LNCaP clone FGC (cell line): ENCODE data around the gene ACTL10.

Source experiments
- DNase-seq: peaks from one replicate; pipeline ENCODE4 v3.0.0-alpha.2; 2011; ENCODE audit warnings: low read depth
- H3K4me3 ChIP-seq: 2 replicates; pipeline ENCODE4 v1.5.1; 2011; ENCODE audit warnings: mild to moderate bottlenecking, low read depth, low read length, control low read depth
- TF ChIP-seq, protein P1 (sequence below): IDR thresholded peaks from 2 replicates; pipeline ENCODE4 v1.5.1; 2012; ENCODE audit warnings: mild to moderate bottlenecking; ENCODE audit not compliant: control insufficient read depth, insufficient read depth; ENCODE audit errors: extremely low read depth

Gene ACTL10

DNA sequence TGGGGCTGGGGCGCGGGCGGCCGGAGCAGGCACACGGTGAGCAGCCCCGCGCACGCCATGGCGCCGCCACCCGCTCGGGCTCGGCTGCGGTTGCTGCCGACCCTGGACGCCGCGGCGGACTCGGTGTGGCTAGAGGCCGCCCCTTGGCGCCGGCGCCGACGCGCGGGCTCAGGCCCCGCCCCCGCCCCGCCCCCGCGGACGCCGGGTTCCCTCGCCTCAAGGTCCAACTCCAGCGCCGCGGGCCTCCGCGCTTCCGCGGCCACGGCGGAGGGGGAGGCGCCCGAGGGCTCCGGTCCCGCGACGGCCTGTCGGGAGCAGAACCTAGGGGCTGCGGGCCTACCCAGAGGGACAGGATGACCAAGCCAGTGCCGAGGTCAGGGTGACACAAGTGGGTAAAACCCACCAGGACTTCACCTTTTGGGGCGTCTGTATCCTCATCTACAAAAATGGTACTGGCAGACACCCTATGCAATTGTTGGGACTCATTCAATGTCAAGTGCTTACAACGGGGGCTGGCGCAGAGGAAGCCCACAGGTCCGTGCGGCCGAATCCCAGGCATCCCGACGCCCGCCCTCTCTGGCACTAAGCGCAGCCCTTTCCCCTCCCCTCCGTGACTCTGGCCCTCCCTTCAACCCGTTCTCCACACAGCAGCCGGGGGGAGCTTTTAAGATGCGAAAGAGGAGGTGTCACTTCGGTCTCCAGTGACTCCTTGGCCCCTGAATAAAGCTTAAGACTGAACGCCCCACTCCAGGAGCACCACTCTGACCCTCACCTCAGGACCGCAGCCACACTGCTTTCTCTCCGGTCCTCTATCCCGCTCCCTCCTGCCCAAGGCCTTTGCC lies 7.8 kb downstream of the ACTL10 start, which contains the start of gene NECAB3:
Gene NECAB3 (minus strand): TSS at position 135 of the 842 bp plus-strand sequence. CDS start 76 bp downstream, at position 59.
- DNase-seq, result no peak
- TF ChIP-seq, protein P1, sequence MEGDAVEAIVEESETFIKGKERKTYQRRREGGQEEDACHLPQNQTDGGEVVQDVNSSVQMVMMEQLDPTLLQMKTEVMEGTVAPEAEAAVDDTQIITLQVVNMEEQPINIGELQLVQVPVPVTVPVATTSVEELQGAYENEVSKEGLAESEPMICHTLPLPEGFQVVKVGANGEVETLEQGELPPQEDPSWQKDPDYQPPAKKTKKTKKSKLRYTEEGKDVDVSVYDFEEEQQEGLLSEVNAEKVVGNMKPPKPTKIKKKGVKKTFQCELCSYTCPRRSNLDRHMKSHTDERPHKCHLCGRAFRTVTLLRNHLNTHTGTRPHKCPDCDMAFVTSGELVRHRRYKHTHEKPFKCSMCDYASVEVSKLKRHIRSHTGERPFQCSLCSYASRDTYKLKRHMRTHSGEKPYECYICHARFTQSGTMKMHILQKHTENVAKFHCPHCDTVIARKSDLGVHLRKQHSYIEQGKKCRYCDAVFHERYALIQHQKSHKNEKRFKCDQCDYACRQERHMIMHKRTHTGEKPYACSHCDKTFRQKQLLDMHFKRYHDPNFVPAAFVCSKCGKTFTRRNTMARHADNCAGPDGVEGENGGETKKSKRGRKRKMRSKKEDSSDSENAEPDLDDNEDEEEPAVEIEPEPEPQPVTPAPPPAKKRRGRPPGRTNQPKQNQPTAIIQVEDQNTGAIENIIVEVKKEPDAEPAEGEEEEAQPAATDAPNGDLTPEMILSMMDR, result peak; percentile 18; the same call in 1 of the 2 replicates
- peak within 1 kb of the TSS; percentile 62 for H3K4me3 ChIP-seq

DNA sequence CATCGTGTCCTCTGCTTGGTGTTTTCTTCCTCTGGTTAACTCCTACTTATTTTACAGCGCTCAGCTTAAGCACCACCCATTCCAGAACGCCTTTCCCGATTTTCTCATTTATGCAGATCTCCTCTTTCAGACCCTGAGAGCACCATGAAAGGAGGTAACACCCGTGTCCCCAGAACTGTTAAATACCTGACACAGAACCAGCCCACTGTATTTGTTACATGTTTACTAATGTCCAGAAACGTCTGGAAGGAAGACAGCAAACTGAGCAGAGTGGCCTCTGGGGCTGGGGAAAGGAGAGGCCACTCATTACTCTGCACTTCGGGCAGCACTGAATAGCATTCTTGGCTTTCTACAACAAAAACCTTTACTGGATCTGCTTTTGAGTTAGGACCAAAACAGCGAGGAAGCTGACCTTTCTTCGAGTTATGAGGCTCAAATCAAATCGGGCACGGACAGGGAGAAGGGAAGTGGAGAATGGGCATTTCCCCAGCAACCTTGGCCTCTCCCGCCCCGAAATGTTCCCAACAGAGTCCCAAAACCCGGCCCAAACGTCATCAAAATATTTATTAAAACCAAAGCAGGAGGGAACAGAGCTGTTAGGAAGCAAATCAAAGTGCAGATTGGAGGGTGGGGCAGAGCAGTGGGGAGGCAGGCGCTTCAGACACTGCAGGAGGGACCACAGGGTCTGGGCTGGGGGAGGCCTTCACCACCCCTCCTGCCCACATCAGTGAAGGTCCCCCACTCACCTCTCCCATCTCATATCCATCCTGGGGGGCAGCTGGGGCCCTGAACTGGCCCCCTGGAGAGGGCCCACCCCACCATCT lies 8.6 kb downstream of the ACTL10 start:
- TF ChIP-seq, protein P1, result no peak
- H3K4me3 ChIP-seq, result no peak overlapping the region
- DNase-seq, result no peak

DNA sequence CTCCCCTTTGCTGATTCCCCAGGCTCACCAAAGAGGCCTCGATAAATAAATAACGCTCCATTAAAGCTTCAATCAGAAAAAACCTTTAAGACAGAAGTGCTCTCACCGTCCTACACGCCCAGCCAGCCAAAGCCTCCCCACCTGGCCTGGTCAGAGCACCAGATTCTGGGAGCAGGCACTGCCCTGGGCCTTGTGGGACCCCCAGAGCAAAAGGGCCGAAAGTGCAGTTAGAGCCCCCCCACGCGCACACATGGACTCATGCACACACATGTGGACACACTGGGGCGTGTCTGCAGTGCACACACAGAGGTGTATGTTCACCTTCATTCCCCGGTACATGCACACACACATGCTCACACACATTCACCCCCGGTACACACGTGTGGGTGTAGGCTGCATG lies 9.4 kb downstream of the ACTL10 start:
- TF ChIP-seq, protein P1, result no peak
- no peak for DNase-seq

DNA sequence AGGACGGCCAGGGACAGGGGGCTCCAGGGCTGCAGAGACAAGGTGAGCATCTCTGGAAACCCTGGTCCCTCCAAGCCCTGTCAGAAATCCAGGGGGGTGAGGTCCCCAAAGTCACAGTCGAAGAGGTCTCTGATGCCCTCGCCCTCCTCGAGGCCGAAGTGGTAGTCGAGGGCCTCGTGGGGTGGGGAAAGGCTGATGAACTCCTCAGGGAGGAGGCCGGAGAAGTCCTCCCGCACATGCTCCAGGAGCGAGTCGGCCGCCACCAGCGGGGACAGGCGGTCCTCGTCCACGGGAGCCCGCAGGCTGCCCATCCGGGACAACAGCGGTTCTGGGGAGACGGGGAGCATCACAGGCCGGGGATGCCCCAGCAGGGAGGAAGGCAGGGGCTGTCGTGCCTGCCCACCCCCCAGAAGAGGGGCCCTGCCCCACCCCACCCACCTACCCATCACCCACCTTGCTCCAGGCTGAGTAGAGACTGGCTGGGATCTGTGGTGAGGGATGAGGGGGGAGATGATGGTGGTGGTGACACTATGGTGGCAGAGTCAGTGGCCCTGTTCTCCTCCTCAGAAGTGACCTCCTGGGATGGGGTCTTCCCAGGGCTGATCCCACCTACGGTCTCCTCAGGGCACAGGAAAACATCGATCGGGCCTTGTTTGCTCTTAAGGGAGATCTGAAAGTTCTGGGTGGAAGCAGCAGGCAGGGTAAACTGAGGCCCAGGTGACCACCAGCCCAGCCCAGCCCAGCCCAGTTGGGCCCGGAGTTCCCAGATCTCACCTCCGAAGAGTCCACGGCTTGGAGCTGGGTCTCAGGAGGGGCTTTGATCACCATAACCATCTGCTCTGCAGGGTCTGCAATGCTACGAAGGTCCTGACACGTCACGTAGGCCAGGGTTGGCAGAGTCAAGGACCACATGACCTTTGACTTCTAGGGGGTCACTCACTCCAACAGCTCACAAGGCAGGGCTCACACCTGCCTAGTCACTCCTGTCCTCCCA lies 10.2 kb downstream of the ACTL10 start:
- TF ChIP-seq, protein P1, result no peak
- H3K4me3 ChIP-seq, result no peak overlapping the region
- no peak for DNase-seq

More for the DNA sequence above, 9.4 kb downstream of the ACTL10 start:
- no peak overlapping the region for H3K4me3 ChIP-seq

DNA sequence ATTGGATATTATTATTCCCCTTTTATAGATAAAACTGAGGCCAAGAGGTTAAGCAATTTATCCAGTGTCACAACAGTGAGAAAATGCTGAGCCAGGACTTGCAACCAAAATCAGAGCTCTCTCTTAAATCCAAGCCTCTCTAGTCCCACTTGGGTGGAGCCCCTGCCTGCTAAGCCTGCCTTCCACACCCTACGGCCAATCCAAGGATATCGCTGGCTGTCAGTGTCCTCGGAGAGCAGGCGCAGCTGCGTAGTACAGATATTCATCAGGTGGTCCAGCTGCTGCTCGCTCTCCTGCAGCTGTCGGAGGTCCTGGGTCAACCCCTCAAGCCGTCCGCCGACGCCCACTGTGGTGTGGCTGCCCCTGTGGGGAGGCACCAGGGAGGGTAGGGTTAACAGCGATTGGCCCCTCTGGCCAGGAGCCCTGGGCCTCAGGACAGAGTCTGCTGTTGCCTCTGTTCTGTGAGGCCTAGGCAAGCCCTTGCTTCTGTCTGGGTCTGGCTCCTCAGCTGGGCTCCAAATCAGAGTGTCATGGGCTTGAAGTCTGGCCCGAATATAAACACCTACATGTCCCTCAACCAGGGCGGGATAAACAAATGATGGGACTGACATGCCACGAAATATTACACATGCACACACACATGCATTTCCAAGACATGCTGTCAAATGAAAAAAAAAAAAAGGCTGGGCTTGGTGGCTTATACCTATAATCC lies 11.4 kb downstream of the ACTL10 start:
- no peak for DNase-seq
- TF ChIP-seq, protein P1, result no peak
- no peak overlapping the region for H3K4me3 ChIP-seq
